ENCODE results near the gene NRCAM. TPM values are rescaled to one million over a fixed set of nuclear protein-coding genes. Genes with fewer than 3 reads are reported as not detected.
"Not testable (repeated sequence)": the region's sequence is repeated elsewhere in the genome, so short reads cannot be mapped to it uniquely, and the experiment has no call there.

NRCAM gene
- total RNA-seq (2021) (43.4 and 45.7 TPM in 2 replicates), Bru-seq, nascent RNA (percentile 85 among the genes with signal in this experiment), BruChase-seq, experiment 1, labeled RNA remaining after a 2-hour chase (percentile 72 among the genes with signal in this experiment), BruChase-seq, experiment 2, labeled RNA remaining after a 6-hour chase (percentile 70 among the genes with signal in this experiment)
- long read RNA-seq, full-length matches to known transcripts: 6 of 48 reads
- long read RNA-seq, partial matches to known transcripts: 12 of 48 reads
- long read RNA-seq, other reads (novel, unspliced or antisense): 30 of 48 reads

- intact Hi-C loops (cut with micrococcal nuclease; ENCODE audit: unreplicated experiment): loop anchor here (2.0 kb wide), 1 partner anchor 165 kb away; no protein-coding TSS in a partner anchor
- POLR2A ChIA-PET (ENCODE audit: low non-redundant PET): no interaction called here
Measured at GRCh38 chr7:108455998-108456677, at the start of gene NRCAM. Gene NRCAM (minus strand): TSS chr7:108456436. CDS start chr7:108240064, 216,372 bp downstream.

DNA sequence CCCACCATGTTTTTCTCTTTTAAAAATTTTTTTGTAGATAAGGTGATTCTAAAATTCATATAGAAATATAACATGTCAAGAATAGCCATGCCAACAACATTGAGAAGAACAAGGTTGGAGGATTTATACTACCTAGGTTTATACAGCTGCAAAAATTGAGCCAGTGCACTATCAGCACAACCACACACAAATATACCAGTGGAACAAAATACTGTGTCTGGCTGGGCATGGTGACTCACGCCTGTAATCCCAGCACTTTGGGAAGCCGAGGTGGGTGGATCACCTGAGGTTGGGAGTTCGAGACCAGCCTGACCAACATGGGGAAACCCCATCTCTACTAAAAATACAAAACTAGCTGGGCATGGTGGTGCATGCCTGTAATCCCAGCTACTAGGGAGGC, 48.3 kb upstream of the NRCAM start:
- CTCF ChIA-PET; DNase-seq (ENCODE audit: low spot score); BruUV-seq (replicated peaks); H3K4me1 ChIP-seq (ENCODE audit: insufficient read depth, low read length, poor library complexity, severe bottlenecking); H3K9me3 ChIP-seq (ENCODE audit: low read depth, low read length, poor library complexity, severe bottlenecking); intact Hi-C loops (cut with micrococcal nuclease; ENCODE audit: unreplicated experiment); H3K27me3 ChIP-seq (replicated peaks; ENCODE audit: insufficient read depth, low read depth, low read length, poor library complexity); H3K4me3 ChIP-seq (ENCODE audit: low read depth, low read length, poor library complexity, severe bottlenecking); H3K27ac ChIP-seq (ENCODE audit: low read depth, low read length, poor library complexity, severe bottlenecking); H3K36me3 ChIP-seq (ENCODE audit: insufficient read depth, low read length, poor library complexity, severe bottlenecking): not testable (repeated sequence)
- POLR2A ChIA-PET (ENCODE audit: low non-redundant PET): interaction anchor here (0.6 kb wide), 1 partner anchor 20 kb away, joined by 3 read pairs; no protein-coding TSS in a partner anchor

More at GRCh38 chr7:108455998-108456677, at the start of gene NRCAM:
- no peaks in the 10 kb centered on the region for H3K9me3 ChIP-seq (ENCODE audit: low read depth, low read length, poor library complexity, severe bottlenecking)
- CTCF ChIA-PET: interaction anchor here (0.6 to 0.7 kb wide), 2 partner anchors 40 to 391 kb away, joined by 3 to 4 read pairs; no protein-coding TSS in a partner anchor
- peak within 1 kb of the TSS; percentile 73 for H3K27ac ChIP-seq (ENCODE audit: low read depth, low read length, poor library complexity, severe bottlenecking)
- TF ChIP-seq CTCF (conservative IDR thresholded peaks at IDR 0.05; ENCODE audit: low read depth, low read length) (no peak), EZH2 (IDR thresholded peaks at IDR 0.05; ENCODE audit: borderline replicate concordance, low read depth, low read length, poor library complexity, severe bottlenecking) (no peak)
- DNase-seq (ENCODE audit: low spot score): peak; percentile 93
- no peaks in the 10 kb centered on the region for H3K36me3 ChIP-seq (ENCODE audit: insufficient read depth, low read length, poor library complexity, severe bottlenecking)
- BruUV-seq (replicated peaks): no TSS peak
- peak within 1 kb of the TSS; percentile 84 for H3K4me3 ChIP-seq (ENCODE audit: low read depth, low read length, poor library complexity, severe bottlenecking)
- no peaks in the 10 kb centered on the region for H3K27me3 ChIP-seq (replicated peaks; ENCODE audit: insufficient read depth, low read depth, low read length, poor library complexity)
- H3K4me1 ChIP-seq (ENCODE audit: insufficient read depth, low read length, poor library complexity, severe bottlenecking): peaks cover 31% of the 10 kb centered on the region

DNA sequence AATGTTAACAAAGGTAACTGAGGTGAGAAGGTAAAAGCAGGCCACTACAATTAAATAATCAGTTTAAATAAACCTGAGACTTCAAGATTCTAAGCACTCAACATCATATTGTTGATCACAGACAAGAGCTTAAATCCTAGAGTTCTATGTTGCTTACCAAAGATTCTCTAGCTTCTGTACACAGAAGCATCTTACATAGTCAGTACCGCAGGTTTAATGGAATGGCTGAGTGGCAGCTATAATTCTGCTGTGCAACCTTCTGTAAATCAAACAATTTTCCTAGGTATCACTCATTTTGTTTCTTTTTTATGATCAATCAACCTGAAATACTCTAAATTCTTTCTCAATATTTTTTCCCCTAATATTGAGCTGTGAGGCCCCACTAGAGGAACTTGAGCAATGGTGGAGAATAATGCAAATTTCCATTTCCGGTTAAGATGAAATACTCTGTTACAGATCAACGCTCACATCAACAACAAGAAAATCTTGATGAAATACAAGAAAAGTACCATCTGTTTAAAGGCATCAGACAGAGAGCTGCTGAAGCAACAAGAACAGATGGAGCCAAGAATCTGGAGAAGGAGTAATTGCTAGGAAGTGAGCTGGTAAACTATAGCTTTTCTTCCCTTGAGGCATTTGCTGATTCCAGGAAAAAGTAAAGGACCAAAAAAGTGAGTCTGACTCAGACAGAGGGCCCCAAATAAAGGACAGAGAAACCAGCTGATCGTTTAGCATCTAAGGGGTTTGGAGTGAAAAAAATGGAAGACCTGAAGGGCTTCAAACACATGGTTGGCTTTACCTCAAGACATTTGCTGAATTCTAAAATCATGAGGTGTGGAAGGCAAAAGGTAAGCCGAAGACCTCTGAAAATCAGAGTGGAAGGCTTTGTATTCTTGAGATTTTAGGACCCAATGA, 47.1 kb upstream of the NRCAM start:
- Histone ChIP-seq H3K4me3 (ENCODE audit: low read depth, low read length, poor library complexity, severe bottlenecking) (no peak overlapping the region), H3K27me3 (replicated peaks; ENCODE audit: insufficient read depth, low read depth, low read length, poor library complexity) (no peaks in the 10 kb centered on the region), H3K4me1 (ENCODE audit: insufficient read depth, low read length, poor library complexity, severe bottlenecking) (peaks cover 7% of the 10 kb centered on the region), H3K9me3 (ENCODE audit: low read depth, low read length, poor library complexity, severe bottlenecking) (no peaks in the 10 kb centered on the region), H3K36me3 (ENCODE audit: insufficient read depth, low read length, poor library complexity, severe bottlenecking) (no peaks in the 10 kb centered on the region), H3K27ac (ENCODE audit: low read depth, low read length, poor library complexity, severe bottlenecking) (peak overlapping the region; percentile 64)
- intact Hi-C loops (cut with micrococcal nuclease; ENCODE audit: unreplicated experiment): no loop called here
- TF ChIP-seq CTCF (conservative IDR thresholded peaks at IDR 0.05; ENCODE audit: low read depth, low read length) (no peak), EZH2 (IDR thresholded peaks at IDR 0.05; ENCODE audit: borderline replicate concordance, low read depth, low read length, poor library complexity, severe bottlenecking) (no peak)
- DNase-seq (ENCODE audit: low spot score): peak; percentile 62
- no TSS peak for BruUV-seq (replicated peaks)
- POLR2A ChIA-PET (ENCODE audit: low non-redundant PET): interaction anchor here (0.6 kb wide), 1 partner anchor 291 kb away, joined by 4 read pairs; no protein-coding TSS in a partner anchor
- CTCF ChIA-PET: no interaction called here

All from A673 (cell line).